GM21825 (cell line): ENCODE results near the gene CDH6.
"Not testable (repeated sequence)": the region's sequence is repeated elsewhere in the genome, so short reads cannot be mapped to it uniquely, and the experiment has no call there.

ENCODE experiments used
- ATAC-seq: cut with Tn5 transposase; IDR thresholded peaks from one replicate; pipeline ENCODE4 v1.9.1; 2021; ENCODE audit warnings: mild to moderate bottlenecking, moderate library complexity; ENCODE audit not compliant: unreplicated experiment

Gene CDH6

DNA sequence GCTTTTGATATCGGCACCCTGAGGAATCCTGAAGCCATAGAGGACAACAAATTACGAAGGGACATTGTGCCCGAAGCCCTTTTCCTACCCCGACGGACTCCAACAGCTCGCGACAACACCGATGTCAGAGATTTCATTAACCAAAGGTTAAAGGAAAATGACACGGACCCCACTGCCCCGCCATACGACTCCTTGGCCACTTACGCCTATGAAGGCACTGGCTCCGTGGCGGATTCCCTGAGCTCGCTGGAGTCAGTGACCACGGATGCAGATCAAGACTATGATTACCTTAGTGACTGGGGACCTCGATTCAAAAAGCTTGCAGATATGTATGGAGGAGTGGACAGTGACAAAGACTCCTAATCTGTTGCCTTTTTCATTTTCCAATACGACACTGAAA, 129.5 kb downstream of the CDH6 start:
- no peak for ATAC-seq

DNA sequence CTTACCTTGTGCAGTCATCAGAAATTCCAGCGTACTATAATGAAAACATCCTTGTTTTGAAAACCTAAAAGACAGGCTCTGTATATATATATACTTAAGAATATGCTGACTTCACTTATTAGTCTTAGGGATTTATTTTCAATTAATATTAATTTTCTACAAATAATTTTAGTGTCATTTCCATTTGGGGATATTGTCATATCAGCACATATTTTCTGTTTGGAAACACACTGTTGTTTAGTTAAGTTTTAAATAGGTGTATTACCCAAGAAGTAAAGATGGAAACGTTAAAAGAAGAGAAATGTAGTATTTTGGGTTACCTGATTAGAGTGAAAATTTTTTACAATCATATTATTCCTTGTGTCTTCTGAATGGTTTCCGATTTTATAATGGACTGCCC, 131.4 kb downstream of the CDH6 start:
- ATAC-seq, result no peak

DNA sequence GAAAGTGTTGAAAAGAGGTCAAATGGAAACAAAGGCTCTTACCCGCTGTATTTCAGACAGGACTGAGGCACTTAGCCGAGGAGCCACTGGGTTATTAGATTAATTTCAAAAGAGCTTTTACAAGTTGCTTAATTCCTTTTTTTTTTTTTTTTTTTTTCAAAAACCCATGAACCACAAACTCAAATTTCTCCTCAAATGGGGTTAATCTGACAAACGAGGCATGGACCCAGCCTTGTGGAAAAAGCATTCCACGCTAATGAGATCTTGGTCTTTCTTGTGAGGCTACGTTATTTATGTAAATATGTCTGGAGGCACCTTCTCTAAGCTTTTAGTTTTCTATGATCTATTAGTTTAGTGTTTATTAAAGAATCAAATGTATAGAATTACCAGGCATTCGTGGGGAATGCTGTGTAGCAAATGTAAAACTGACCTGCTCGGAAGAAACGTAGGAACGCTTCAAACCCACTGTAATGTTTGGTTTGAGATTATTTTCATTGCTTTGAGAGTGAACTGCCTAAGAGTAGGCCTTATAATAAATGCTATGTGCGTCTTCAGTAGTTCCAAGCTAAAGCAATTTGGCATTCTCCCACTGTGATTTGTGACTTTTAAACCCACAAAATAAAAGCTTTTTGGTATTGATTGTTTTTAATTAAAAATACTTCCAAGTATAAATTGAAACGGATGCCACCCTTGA, 134.7 kb downstream of the CDH6 start:
- no peak for ATAC-seq

DNA sequence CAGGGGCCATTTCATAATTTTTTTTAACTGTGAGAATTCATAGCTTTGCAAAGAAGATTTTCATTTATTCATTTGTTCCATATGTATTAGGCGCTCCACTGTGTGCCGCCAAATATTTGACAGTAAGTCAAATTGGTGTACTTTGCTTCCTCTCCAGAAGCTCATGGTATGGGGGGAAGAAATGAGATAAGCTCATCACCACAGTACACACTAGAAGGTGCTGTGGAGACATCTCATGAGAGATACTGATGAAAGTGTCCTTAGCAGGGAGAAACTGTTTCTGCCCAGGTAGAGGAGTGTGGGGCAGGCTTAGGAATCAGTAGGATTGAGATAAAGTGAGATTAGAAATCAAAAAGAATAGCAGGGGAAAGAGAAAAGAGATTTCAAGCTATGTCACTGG, 136.2 kb downstream of the CDH6 start:
- ATAC-seq, result no peak

DNA sequence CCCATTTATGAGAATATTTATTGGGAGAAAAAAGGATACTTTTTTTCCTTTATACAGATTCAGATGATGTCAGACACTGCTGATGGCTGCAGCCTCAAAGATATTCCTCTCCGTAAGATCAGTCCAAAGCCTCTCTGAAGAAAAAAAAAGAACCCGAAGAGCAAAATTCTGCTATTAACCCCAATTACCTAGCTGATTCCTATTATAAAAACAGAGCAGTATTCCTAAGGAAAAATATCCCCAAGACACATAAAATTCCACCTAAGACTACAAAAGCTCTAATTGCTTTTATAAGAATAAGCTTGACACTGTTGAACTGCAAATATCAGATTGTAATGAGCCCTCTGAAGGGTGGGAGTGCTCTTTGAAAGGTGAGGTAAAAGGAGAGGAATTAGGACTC, 138.7 kb downstream of the CDH6 start:
- no peak for ATAC-seq

DNA sequence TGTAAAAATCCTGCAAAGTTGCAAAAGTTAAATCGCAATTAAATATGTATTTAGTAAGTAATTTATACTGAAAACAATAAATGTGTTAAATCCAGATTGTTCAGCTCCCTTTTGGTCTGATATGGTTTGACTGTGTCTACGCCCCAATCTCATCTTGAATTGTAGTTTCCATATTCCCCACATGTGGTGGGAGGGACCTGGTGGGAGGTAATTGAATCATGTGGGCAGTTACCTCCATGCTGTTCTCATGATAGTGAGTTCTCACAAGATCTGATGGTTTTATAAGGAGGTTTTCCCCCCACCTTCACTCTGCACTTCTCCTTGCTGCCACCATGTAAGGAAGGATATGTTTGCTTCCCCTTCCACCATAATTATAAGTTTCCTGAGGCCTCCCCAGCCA, 140.0 kb downstream of the CDH6 start:
- no peak for ATAC-seq

DNA sequence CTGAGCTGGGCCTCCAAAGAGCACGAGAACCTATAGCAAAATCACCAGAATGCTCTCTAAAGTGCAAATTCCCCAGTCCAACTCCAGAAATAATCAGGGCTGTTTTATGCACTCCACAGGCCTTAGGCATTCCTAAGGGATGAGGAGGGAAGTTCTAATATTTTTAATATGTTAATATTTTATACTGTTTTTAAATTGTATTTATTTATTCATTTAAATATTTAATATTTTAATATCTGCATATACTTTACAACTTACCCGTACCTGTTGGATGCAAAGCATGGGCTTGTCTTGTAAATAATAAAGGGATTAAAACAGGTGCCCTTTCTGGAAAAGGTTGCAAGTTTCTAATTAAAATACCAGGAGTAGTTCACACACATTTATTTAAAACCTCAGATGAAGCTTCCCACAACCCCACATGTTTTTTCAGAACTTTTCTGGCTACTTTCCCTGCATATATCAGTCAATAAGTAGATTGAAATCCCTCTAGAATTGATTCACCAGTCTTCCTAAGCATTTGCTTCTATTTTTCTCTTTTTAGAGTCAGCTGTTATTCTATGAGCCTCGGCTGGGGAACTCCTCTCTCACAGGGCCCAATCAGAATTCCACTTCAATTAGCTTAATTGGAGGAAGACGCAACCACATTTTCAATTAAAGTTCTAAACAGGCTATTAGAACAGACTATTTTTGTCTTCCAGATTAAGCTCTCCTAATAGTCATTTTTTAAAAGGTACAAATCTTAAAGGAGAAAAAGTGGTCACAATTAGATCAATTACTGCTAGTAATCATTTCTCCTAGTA, 140.8 kb downstream of the CDH6 start:
- ATAC-seq, result no peak

DNA sequence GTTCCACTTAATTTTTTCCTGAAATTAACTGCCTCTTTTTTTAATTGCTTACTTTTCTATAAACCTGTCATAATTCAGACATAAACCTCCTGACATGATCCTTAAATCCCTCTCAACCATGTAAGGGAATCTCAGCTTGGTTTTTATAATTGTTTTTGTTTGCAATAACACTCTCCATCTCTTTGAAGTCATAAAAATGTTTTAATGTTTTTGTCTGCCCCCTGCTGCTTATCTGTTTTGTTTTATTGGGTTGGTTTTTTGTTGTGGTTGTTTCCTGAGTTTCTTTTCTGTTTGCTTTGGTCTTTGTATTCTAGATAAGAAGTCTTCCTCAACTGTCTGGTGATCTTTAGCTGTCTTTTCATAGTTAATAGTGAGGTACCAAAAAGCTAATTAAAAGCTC, 142.0 kb downstream of the CDH6 start:
- no peak for ATAC-seq

DNA sequence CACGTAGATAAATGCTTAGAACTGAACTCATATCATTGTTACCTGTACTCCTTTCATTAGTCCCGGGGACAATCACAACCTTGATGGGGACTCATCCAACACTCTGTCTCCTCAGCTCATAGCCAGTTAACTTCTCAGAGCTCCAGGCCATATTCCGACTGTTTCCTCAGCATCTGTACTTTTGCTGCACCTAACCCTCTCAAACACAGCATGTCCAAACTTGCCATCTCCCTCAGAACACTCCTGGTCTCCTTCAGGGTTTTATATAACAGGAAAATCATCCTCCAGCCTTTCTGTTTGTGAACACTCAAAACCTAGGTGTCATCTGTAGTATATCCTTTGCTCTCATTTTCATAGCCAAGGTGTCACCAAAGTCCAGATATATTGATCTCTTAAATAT, 150.5 kb downstream of the CDH6 start:
- no peak for ATAC-seq

DNA sequence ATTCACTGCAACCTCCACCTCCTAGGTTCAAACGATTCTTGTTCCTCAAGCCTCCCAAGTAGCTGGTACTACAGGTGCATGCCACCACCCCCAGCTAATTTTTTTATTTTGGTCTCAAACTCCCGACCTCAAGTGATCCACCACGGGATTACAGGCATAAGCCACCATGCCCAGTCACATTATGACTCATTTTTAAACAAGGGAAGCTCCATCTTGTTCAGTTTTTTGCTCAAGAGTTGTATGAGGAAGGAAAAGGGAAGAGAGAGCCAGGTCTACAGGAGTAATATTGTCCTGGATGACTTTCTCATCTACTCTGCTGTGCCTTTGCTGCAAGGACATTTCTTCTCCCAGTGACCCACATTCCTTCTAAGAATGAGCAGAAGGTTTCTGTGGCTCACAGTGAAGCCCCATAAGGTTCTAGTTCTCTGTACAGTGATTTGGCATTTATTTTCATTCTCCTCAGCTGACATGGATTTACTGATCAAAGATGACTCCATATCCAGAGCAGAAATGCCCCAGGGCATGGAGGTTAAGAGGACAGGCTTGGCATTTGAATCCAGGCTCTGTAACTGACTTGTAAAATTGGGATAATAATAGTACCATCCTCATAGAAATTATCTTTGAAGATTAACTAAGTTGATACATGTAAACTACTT, 153.5 kb downstream of the CDH6 start:
- no peak for ATAC-seq

DNA sequence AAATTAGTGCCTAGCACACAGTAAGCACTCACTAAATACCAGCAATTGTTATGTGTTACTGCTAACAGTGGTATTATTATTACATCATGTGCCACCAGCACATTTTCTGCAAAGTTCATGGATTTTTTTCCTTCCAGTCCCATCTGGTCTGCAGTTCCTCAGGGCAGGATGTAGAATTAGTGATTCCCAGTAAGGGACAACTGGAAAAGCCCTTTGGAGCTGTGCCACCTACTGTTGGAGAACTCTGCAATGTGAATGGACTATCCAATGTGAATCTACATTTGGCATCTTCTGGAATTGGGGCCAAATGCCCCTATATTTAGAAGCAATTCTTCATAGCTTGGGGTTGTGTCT, 154.0 kb downstream of the CDH6 start:
- no peak for ATAC-seq

DNA sequence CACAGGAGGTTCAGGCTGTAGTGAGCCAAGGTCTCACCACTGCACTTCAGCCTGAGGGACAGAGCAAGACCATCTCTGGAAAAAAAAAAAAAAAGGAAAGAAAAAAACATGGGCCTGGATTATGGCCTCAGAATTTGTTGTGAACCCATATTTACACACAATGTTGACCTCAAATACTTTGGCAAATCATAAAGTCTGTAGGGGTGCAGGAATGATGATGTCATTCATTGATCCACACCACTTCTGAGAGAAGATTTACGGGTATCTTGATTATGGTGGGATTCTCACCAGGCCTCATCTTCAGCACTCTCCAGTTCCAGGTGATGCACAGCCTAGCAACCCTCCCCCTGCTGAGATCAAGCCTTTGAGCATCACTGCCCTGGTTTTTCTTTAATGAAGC, 156.9 kb downstream of the CDH6 start:
- ATAC-seq, result no peak

DNA sequence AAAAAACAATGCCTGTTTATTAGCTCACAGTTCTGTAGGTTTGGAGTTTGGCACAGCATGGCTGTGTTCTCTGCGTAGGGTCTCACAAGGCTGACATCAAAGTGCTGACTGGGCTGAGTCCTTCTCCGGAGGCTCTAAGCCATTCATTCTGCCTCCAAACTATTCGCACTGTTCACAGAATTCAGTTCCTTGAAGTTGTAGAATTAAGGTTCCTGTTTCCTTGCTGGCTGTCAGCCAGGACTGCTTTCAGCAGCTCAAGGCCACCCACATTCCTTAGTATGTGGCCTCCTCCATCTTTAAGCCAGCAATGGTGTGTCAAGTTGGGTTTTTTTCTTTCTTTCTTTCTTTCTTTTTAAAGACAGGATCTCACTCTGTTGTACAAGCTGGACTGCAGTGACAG, 161.9 kb downstream of the CDH6 start:
- no peak for ATAC-seq

DNA sequence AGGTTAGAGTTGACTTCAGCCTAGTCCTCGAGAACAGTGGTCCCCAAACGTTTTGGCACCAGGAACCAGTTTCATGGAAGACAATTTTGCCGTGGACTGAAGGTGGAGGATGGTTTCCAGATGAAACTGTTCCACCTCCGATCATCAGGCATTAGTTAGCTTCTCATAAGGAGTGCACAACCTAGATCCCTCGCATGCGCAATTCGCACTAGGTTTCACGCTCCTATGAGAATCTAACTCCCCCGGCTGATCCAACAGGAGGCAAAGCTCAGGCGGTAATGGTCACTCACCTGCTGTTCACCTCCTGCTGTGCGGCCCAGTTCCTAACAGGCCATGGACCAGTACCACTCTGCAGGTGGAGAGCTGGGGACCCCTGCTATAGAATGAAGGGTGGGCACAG, 163.6 kb downstream of the CDH6 start:
- no peak for ATAC-seq

DNA sequence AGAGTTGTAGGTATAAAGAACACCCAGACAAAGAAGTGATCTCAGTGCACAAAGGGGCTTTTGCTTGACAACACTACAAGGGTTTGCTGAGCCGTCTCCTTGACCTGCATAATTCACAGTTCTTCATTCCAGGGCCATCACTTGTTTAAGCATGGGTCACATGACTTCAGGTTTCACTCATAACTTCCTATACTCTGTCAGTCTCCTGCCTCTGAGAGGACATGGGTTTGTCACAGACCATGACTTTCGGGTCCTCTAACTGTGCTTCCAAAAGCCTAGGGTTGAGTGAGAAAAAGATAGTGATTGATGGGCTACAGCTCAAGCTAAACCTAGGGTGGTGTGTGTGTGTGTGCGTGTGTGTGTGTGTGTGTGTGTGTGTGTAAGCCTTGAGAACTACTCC, 166.4 kb downstream of the CDH6 start:
- ATAC-seq, result no peak

DNA sequence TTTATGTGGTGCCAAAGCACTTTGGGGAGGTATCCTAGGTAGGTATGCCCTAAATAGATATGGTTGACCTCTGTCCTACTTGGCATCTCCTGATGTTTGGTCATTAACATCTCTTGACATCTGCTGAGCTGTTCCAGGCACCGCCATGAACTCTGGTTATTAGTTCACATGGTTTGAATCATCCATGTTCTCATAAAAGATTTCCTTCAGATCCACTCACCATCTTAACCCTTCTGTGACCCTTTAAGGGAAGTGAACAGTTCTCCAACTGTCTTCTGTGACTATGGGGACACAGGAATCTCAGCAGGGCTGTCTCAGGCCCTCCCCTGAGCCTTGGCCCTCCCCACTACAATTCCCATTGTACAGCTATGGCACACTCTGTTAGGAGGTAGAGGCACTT, 167.7 kb downstream of the CDH6 start:
- no peak for ATAC-seq

DNA sequence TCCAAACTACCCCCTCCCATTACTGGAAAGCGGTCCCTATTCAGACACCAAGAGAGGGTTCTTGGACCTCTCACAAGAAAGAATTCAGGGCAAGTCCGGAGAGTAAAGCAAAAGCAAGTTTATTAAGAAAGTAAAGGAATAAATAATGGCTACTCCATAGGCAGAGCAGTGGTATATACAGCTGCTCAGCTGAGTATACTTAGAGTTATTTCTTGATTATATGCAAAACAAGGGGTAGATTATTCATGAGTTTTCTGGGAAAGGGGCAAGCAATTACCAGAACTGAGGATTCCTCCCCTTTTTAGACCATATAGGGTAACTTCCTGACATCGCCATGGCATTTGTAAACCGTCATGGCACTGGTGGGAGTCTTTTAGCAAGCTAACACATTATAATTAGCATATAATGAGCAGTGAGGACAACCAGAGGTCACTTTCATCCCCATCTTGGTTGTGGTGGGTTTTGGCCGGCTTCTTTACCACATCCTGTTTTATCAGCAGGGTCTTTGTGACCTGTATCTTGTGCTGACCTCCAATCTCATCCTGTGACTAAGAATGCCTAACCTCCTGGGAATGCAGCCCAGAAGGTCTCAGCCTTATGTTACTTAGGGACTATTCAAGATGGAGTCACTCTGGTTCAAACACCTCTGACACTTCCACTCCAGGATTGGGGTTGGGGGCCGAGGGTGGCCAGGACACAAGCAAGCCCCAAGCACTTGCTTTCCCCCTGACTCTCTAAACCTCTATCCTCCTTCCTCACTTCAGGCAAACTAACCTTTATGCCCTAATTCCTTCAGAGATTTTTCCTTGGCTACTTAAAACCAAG, 168.4 kb downstream of the CDH6 start:
- not testable (repeated sequence) for ATAC-seq

DNA sequence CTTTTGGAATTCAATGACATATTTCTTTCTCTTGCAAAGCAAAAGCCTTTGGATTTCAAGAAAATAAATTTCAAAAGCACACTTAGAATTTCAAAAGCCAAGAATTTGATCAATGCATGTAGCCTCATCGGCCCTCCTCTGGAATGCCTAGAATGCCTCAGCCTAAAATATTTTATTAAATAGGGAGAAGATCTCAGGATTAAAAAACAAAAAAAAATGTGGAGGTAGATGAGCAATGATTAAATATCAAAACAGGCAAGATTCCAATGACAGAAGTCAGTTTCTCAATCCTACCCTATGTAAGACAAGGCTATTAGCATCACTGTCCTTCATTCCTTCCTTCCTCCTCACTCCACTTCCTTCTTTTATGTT, 169.0 kb downstream of the CDH6 start:
- ATAC-seq, result no peak

DNA sequence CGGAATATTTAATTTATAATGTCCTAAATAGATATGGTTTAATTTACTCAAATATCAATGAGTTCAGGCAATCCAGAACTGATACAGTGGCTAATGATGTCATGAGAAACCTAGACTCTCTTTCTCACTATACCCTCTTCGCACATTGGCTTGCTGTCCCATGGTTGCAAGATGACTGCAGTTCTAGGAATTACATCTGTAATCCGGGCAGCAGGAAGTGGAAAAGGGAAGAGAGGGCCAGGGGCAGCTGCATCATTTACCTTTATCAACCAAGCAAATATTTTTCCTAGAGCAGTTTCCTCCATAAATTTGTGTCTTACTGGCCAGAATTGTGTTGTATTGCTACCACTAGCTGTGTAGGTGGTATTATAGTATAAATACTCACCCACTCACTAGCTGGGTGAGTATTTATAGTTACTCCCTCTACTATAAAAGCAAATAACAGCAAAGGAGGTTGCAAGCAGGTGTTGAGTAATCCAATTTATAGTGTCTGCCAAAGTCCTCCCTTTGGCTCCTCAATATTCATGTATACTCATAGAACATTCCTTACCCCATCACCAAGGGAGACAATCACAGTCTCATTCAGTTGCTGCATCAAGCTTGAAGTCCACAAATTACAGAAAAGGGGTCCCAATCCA, 169.6 kb downstream of the CDH6 start:
- ATAC-seq, result no peak

DNA sequence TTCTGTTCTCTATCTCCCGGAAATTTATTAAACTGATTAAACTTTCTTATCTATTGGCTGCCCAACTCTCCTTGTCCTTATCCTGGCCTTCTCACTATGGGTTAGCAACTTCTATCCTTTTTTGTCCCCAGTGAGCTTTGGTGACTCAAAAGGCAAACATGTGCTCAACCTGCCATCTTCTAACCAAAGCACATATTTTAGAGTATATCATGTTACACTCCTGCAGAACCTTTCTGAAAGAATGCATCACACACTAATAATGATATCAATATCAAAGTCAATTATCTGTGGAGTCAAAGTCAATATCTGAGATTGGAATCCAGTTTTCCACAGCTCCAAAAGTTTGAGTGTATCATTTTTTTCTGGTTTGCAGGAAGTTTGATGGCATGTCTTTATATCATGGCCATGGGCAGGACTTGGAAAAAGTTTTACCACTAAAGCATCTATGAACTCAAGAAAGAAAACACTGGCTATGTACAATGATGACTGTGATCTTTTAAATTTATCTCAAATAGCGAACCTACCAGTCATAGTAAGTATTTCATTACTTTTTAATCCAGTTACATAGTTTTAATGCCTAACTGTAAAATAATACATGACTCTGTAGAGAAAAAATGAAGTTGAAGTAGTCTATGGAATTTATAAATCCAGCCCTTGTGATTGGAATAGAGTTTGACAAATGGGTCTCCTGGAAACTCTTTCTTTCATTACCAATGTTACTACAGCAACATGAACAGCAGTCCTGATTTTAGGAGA, 171.6 kb downstream of the CDH6 start:
- ATAC-seq, result no peak
